GM23338 (cell line): ENCODE measurements around the gene PSMD11. TPM values are rescaled to one million over a fixed set of nuclear protein-coding genes. Genes with fewer than 3 reads are reported as not detected.

Experiments
- ATAC-seq: fragments of 200-7000 bp; cut with Tn5 transposase; 3 replicates; pipeline ENCODE4 v1.9.1; 2020
- DNase-seq: peaks from one replicate; pipeline ENCODE4 v3.0.0-alpha.2; 2015; ENCODE audit warnings: low spot score
- H2AFZ ChIP-seq: fragments of 200-600 bp; sonication (generic); 2 replicates; pipeline ENCODE4 v1.8.0; 2016; ENCODE audit warnings: antibody characterized with exemption, mild to moderate bottlenecking, moderate library complexity
- H3F3A ChIP-seq: fragments of 200-600 bp; sonication (generic); replicated peaks from 2 replicates; pipeline ENCODE4 v1.8.0; 2017; ENCODE audit warnings: antibody characterized with exemption, mixed run types, low read depth
- H3K27ac ChIP-seq: fragments of 200-600 bp; sonication (generic); 2 replicates; pipeline ENCODE4 v1.6.1; 2016; ENCODE audit warnings: low read depth
- H3K27me3 ChIP-seq: fragments of 200-600 bp; sonication (generic); 2 replicates; pipeline ENCODE4 v1.8.0; 2016; ENCODE audit warnings: mild to moderate bottlenecking, mixed run types, moderate library complexity; ENCODE audit not compliant: insufficient read depth
- H3K36me3 ChIP-seq: fragments of 200-600 bp; sonication (generic); 2 replicates; pipeline ENCODE4 v1.8.0; 2016; ENCODE audit warnings: mild to moderate bottlenecking; ENCODE audit not compliant: insufficient read depth
- H3K4me1 ChIP-seq: fragments of 200-600 bp; sonication (generic); 2 replicates; pipeline ENCODE4 v1.8.0; 2016; ENCODE audit warnings: mild to moderate bottlenecking, moderate library complexity; ENCODE audit not compliant: insufficient read depth
- H3K4me2 ChIP-seq: fragments of 200-600 bp; sonication (generic); 2 replicates; pipeline ENCODE4 v1.7.1; 2017; ENCODE audit warnings: mixed run types
- H3K4me3 ChIP-seq: fragments of 200-600 bp; sonication (generic); 2 replicates; pipeline ENCODE4 v1.6.1; 2016; ENCODE audit warnings: mixed run types
- H3K79me2 ChIP-seq: fragments of 200-600 bp; sonication (generic); replicated peaks from 2 replicates; pipeline ENCODE4 v1.8.0; 2017; ENCODE audit warnings: mild to moderate bottlenecking; ENCODE audit not compliant: insufficient read depth
- H3K9me2 ChIP-seq: fragments of 200-600 bp; sonication (generic); 2 replicates; pipeline ENCODE4 v1.8.0; 2017; ENCODE audit not compliant: insufficient read depth
- H4K20me1 ChIP-seq: fragments of 200-600 bp; sonication (generic); replicated peaks from 2 replicates; pipeline ENCODE4 v1.8.0; 2017; ENCODE audit warnings: mild to moderate bottlenecking; ENCODE audit not compliant: insufficient read depth
- H3K27ac Mint-ChIP-seq: 2 replicates; pipeline ENCODE4 v1.8.0; 2020; ENCODE audit warnings: inconsistent platforms, mild to moderate bottlenecking, moderate library complexity, mixed read lengths
- H3K27me3 Mint-ChIP-seq: 3 replicates; pipeline ENCODE4 v1.8.0; 2022; ENCODE audit warnings: low read depth, mild to moderate bottlenecking, moderate library complexity, mixed read lengths, inconsistent platforms; ENCODE audit not compliant: insufficient read depth, poor library complexity
- H3K36me3 Mint-ChIP-seq: 3 replicates; pipeline ENCODE4 v1.8.0; 2021; ENCODE audit warnings: low read depth, mild to moderate bottlenecking, inconsistent platforms, moderate library complexity, mixed read lengths
- H3K4me1 Mint-ChIP-seq: 3 replicates; pipeline ENCODE4 v1.8.0; 2020; ENCODE audit warnings: mild to moderate bottlenecking, inconsistent platforms, mixed read lengths
- H3K4me3 Mint-ChIP-seq: 3 replicates; pipeline ENCODE4 v1.8.0; 2021; ENCODE audit warnings: moderate library complexity, mild to moderate bottlenecking, inconsistent platforms, mixed read lengths
- H3K9me3 Mint-ChIP-seq: 3 replicates; pipeline ENCODE4 v1.8.0; 2020; ENCODE audit warnings: moderate library complexity, mild to moderate bottlenecking, inconsistent platforms, mixed read lengths
- CREB1 ChIP-seq: fragments of 250-450 bp; sonication (Bioruptor Pico); IDR thresholded peaks from 2 replicates; pipeline ENCODE4 v1.5.0; 2020; ENCODE audit warnings: low read depth, mild to moderate bottlenecking, moderate library complexity
- EZH2 ChIP-seq: fragments of 200-600 bp; sonication (generic); IDR thresholded peaks from one replicate; pipeline ENCODE4 v1.8.0; 2017; ENCODE audit warnings: antibody characterized with exemption, mild to moderate bottlenecking, low read depth; ENCODE audit not compliant: unreplicated experiment
- JUNB ChIP-seq: IDR thresholded peaks from one replicate; pipeline ENCODE4 v1.6.1; 2016; ENCODE audit warnings: antibody characterized with exemption; ENCODE audit not compliant: unreplicated experiment
- POLR2AphosphoS5 ChIP-seq: IDR thresholded peaks from 2 replicates; pipeline ENCODE4 v1.6.1; 2016; ENCODE audit warnings: antibody characterized with exemption, low read depth
- STAT1 ChIP-seq: IDR thresholded peaks from one replicate; pipeline ENCODE4 v1.6.1; 2016; ENCODE audit warnings: antibody characterized with exemption; ENCODE audit not compliant: unreplicated experiment
- ZNF114 ChIP-seq: fragments of 250-450 bp; sonication (Bioruptor Pico); IDR thresholded peaks from 2 replicates; pipeline ENCODE4 v1.5.0; 2020; ENCODE audit warnings: mild to moderate bottlenecking, moderate library complexity
- polyA plus RNA-seq: library from polyadenylated mRNA; unstranded; fragments of >200 nt; fragmentation: Nextera tagmentation; extraction: Ambion mirVana; gene quantifications from 2 replicates; pipeline ENCODE4 v1.2.1, GENCODE V29; 2016
- total RNA-seq: library from RNA; depleted of rRNA; stranded (reverse); fragments of >200 nt; shearing (Covaris generic); gene quantifications from 2 replicates; pipeline ENCODE4 v1.2.3, GENCODE V29; 2014
- TF ChIP-seq, protein P1 (sequence below), 2 experiments: fragments of 200-600 bp in 1 of 2; sonication (generic) in 1 of 2; conservative IDR thresholded peaks; 2 replicates each; pipeline versions ENCODE4 v1.5.1 to v1.6.1; 2016 to 2017; ENCODE audit warnings: antibody characterized with exemption in 2 of 2, low read depth in 2 of 2, mild to moderate bottlenecking in 2 of 2, moderate library complexity in 1 of 2
- TF ChIP-seq, protein P2 (sequence below): IDR thresholded peaks from one replicate; pipeline ENCODE4 v1.6.1; 2018; ENCODE audit warnings: antibody characterized with exemption; ENCODE audit not compliant: unreplicated experiment
- TF ChIP-seq, protein P3 (sequence below): IDR thresholded peaks from 2 replicates; pipeline ENCODE4 v1.6.1; 2016; ENCODE audit warnings: antibody characterized with exemption

PSMD11 gene
- total and polyA plus RNA-seq, 2 experiments from 2014 or later, result 180 to 360 TPM

DNA sequence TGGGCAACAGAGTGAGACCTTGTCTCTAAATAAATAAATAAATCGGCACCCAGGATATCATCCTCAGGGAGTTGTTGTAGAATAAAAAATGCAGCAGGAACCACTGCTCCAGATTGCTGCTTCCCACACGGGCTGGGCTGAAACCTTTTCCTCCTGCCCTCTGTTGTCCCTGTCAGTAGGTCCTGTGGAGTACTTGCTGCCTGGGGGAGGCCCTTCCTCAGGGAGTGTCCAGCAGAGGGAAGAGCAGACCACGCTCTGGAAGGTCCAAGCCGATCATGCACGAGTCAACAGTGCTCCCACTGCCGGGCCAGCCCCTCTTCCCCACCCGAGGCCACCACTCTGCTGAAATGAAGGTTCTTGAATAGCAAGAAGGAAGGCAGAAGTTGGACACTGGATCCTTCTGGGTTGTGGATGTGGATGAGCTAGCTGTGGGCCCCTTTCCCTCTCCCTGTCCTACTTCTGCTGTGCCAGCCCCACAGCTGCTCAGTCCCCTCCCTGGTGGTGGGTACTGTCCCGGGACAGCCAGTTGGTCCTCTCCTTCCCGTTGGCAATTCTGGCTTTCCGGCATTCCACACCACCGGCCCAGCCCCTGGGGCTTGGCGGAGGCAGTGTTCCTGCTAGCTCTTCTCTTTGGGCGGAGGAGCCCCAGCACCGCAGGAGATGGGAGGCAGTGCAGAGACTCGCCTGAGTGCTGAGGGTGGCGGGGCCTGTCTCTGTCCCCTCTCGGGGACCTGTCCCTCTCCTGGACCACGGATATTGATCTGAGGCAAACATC lies 53.3 kb downstream of the PSMD11 start:
- Mint-ChIP-seq H3K4me3 (no peak overlapping the region; the same call in 2 of the 3 replicates), H3K4me1 (peaks cover 17% of the 10 kb centered on the region), H3K27me3 (peaks cover 13% of the 10 kb centered on the region), H3K36me3 (no peaks in the 10 kb centered on the region; the same call in 2 of the 3 replicates), H3K27ac (no peak overlapping the region), H3K9me3 (no peaks in the 10 kb centered on the region; the same call in 2 of the 3 replicates)
- Histone ChIP-seq H3K27me3 (no peaks in the 10 kb centered on the region), H3K36me3 (no peaks in the 10 kb centered on the region), H2AFZ (no peak overlapping the region), H4K20me1 (no peaks in the 10 kb centered on the region), H3K79me2 (no peaks in the 10 kb centered on the region), H3K27ac (no peak overlapping the region), H3K9me2 (no peaks in the 10 kb centered on the region), H3F3A (no peaks in the 10 kb centered on the region), H3K4me1 (peaks cover 13% of the 10 kb centered on the region; the same call in 1 of the 2 replicates), H3K4me3 (no peak overlapping the region), H3K4me2 (no peak overlapping the region)
- ATAC-seq (peak; percentile 63), DNase-seq (peak; percentile 40)
- TF ChIP-seq ZNF114 (CRISPR knock-in tag), result no peak
- TF ChIP-seq JUNB, result no peak
- TF ChIP-seq, protein P1, sequence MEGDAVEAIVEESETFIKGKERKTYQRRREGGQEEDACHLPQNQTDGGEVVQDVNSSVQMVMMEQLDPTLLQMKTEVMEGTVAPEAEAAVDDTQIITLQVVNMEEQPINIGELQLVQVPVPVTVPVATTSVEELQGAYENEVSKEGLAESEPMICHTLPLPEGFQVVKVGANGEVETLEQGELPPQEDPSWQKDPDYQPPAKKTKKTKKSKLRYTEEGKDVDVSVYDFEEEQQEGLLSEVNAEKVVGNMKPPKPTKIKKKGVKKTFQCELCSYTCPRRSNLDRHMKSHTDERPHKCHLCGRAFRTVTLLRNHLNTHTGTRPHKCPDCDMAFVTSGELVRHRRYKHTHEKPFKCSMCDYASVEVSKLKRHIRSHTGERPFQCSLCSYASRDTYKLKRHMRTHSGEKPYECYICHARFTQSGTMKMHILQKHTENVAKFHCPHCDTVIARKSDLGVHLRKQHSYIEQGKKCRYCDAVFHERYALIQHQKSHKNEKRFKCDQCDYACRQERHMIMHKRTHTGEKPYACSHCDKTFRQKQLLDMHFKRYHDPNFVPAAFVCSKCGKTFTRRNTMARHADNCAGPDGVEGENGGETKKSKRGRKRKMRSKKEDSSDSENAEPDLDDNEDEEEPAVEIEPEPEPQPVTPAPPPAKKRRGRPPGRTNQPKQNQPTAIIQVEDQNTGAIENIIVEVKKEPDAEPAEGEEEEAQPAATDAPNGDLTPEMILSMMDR (conservative IDR thresholded peaks at IDR 0.05; ENCODE audit: low read depth in 2 of 2), result peak in 1 of 2 experiments; percentile 55; a peak in 2 of 4 replicates
- no peak for TF ChIP-seq CREB1 (CRISPR knock-in tag)

DNA sequence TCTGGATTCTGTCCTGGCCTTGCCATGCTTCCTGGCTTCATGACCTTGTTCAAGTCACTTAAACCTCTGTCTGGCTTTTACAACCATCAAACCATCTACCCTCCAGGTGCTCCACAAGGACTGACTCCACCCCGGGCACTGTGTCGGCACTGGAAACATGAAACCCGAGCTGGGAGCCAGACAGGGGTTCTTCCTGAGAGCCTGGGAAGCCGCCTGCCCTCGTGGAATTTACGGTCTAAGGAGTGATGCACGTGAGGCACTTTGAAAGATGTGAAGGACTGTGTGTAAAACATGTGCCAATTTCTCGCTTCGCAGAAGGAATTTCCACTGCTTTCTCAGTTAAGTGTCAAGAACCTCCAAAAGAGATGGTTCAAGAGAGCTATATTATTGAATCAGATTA lies 54.1 kb downstream of the PSMD11 start:
- Mint-ChIP-seq H3K4me3 (no peak overlapping the region), H3K36me3 (no peaks in the 10 kb centered on the region), H3K27ac (no peak overlapping the region), H3K4me1 (peaks cover 14% of the 10 kb centered on the region), H3K9me3 (no peaks in the 10 kb centered on the region; the same call in 2 of the 3 replicates), H3K27me3 (peaks cover 16% of the 10 kb centered on the region)
- peak; percentile 57 for ATAC-seq
- Histone ChIP-seq H3K9me2 (no peaks in the 10 kb centered on the region), H3K79me2 (no peaks in the 10 kb centered on the region), H3K27ac (no peak overlapping the region), H4K20me1 (no peaks in the 10 kb centered on the region), H3K27me3 (no peaks in the 10 kb centered on the region), H2AFZ (no peak overlapping the region), H3K4me3 (no peak overlapping the region), H3F3A (no peaks in the 10 kb centered on the region), H3K4me1 (peaks cover 13% of the 10 kb centered on the region; the same call in 1 of the 2 replicates), H3K36me3 (no peaks in the 10 kb centered on the region), H3K4me2 (0 out of 2 replicates have a peak overlapping the region, but pooled peaks have one; percentile 2)
- DNase-seq, result peak; percentile 71
- TF ChIP-seq, protein P2, sequence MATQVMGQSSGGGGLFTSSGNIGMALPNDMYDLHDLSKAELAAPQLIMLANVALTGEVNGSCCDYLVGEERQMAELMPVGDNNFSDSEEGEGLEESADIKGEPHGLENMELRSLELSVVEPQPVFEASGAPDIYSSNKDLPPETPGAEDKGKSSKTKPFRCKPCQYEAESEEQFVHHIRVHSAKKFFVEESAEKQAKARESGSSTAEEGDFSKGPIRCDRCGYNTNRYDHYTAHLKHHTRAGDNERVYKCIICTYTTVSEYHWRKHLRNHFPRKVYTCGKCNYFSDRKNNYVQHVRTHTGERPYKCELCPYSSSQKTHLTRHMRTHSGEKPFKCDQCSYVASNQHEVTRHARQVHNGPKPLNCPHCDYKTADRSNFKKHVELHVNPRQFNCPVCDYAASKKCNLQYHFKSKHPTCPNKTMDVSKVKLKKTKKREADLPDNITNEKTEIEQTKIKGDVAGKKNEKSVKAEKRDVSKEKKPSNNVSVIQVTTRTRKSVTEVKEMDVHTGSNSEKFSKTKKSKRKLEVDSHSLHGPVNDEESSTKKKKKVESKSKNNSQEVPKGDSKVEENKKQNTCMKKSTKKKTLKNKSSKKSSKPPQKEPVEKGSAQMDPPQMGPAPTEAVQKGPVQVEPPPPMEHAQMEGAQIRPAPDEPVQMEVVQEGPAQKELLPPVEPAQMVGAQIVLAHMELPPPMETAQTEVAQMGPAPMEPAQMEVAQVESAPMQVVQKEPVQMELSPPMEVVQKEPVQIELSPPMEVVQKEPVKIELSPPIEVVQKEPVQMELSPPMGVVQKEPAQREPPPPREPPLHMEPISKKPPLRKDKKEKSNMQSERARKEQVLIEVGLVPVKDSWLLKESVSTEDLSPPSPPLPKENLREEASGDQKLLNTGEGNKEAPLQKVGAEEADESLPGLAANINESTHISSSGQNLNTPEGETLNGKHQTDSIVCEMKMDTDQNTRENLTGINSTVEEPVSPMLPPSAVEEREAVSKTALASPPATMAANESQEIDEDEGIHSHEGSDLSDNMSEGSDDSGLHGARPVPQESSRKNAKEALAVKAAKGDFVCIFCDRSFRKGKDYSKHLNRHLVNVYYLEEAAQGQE, result no peak
- TF ChIP-seq, protein P1 (conservative IDR thresholded peaks at IDR 0.05; ENCODE audit: low read depth in 2 of 2), result no peak
- TF ChIP-seq JUNB (no peak), STAT1 (no peak), EZH2 (no peak), POLR2AphosphoS5 (no peak)
- TF ChIP-seq, protein P3, sequence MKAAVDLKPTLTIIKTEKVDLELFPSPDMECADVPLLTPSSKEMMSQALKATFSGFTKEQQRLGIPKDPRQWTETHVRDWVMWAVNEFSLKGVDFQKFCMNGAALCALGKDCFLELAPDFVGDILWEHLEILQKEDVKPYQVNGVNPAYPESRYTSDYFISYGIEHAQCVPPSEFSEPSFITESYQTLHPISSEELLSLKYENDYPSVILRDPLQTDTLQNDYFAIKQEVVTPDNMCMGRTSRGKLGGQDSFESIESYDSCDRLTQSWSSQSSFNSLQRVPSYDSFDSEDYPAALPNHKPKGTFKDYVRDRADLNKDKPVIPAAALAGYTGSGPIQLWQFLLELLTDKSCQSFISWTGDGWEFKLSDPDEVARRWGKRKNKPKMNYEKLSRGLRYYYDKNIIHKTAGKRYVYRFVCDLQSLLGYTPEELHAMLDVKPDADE, result no peak
